OCI-LY3 (cell line): ENCODE measurements around the gene DYNC2LI1.

Experiments
- H2AFZ ChIP-seq: fragments of 200-600, 300-600 bp; shearing (Covaris generic); 2 replicates; pipeline ENCODE4 v1.6.0; 2014; ENCODE audit warnings: antibody characterized with exemption, low read depth, low read length
- H3K27ac ChIP-seq: fragments of 200-600, 300-600 bp; sonication (generic); 2 replicates; pipeline ENCODE4 v1.5.1; 2014; ENCODE audit warnings: mild to moderate bottlenecking, low read length, moderate library complexity, mixed read lengths
- H3K27me3 ChIP-seq: fragments of 200-600, 300-600 bp; sonication (generic); 2 replicates; pipeline ENCODE4 v1.6.1; 2014; ENCODE audit warnings: low read depth, low read length, mixed read lengths
- H3K36me3 ChIP-seq: fragments of 200-600, 300-600 bp; sonication (generic); replicated peaks from 2 replicates; pipeline ENCODE3; 2014; ENCODE audit warnings: low read depth, low read length, mixed read lengths
- H3K4me1 ChIP-seq: fragments of 300-600, 200-600 bp; sonication (generic); 2 replicates; pipeline ENCODE4 v1.6.1; 2014; ENCODE audit warnings: low read length, mixed read lengths
- H3K4me2 ChIP-seq: fragments of 200-600, 300-600 bp; sonication (generic); 2 replicates; pipeline ENCODE4 v1.6.1; 2014; ENCODE audit warnings: low read length, mixed read lengths
- H3K4me3 ChIP-seq: fragments of 300-600, 200-600 bp; sonication (generic); 2 replicates; pipeline ENCODE4 v1.5.1; 2014; ENCODE audit warnings: antibody characterized with exemption, mild to moderate bottlenecking, low read length, moderate library complexity
- H3K79me2 ChIP-seq: fragments of 300-600, 200-600 bp; shearing (Covaris generic); 2 replicates; pipeline ENCODE4 v1.6.1; 2014; ENCODE audit warnings: mild to moderate bottlenecking, low read length, mixed read lengths
- H3K9ac ChIP-seq: fragments of 300-600, 200-600 bp; shearing (Covaris generic); 2 replicates; pipeline ENCODE4 v1.6.0; 2014; ENCODE audit warnings: mild to moderate bottlenecking, low read length, moderate library complexity
- H3K9me3 ChIP-seq: fragments of 200-600, 300-600 bp; shearing (Covaris generic); 2 replicates; pipeline ENCODE4 v1.6.1; 2014; ENCODE audit warnings: low read length, mixed read lengths; ENCODE audit not compliant: insufficient read depth
- H4K20me1 ChIP-seq: fragments of 200-600, 300-600 bp; sonication (generic); 2 replicates; pipeline ENCODE4 v1.6.1; 2016; ENCODE audit warnings: low read length, mixed read lengths; ENCODE audit not compliant: insufficient read depth
- CTCF ChIP-seq: fragments of 200-600, 300-600 bp; sonication (generic); IDR thresholded peaks from 2 replicates; pipeline ENCODE4 v1.5.1; 2014; ENCODE audit warnings: antibody characterized with exemption, low read length, low read depth
- EZH2phosphoT487 ChIP-seq: fragments of 200-600 bp; shearing (Covaris generic); IDR thresholded peaks from 2 replicates; pipeline ENCODE4 v1.6.1; 2018; ENCODE audit warnings: antibody characterized with exemption, mixed run types, low read depth

Gene DYNC2LI1

DNA sequence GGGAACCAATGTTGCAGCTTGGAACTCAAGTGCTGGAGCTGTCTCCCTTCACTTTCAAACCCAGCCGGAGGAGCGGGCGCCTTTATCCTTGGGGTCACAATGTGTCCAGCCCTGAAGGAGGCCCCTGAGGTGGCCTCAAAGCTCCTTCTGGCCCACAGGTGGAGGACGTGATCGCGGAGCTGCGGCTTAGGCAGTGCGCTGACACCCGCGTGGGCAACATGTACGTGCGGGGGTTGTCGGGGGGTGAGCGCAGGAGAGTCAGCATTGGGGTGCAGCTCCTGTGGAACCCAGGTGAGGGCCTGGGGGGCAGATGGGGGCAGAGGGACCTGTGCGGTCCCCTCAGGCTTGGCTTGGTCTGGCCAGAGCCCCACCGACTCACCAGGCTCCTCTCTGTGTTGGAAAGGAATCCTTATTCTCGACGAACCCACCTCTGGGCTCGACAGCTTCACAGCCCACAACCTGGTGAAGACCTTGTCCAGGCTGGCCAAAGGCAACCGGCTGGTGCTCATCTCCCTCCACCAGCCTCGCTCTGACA, 78.4 kb downstream of the DYNC2LI1 start:
- Histone ChIP-seq H3K9ac (no peak overlapping the region), H3K4me3 (no peak overlapping the region), H3K4me2 (no peak overlapping the region), H3K27me3 (peaks cover 22% of the 10 kb centered on the region), H3K4me1 (no peaks in the 10 kb centered on the region), H3K36me3 (no peaks in the 10 kb centered on the region), H3K27ac (no peak overlapping the region), H2AFZ (no peak overlapping the region), H3K79me2 (no peaks in the 10 kb centered on the region), H4K20me1 (no peaks in the 10 kb centered on the region), H3K9me3 (no peaks in the 10 kb centered on the region)
- TF ChIP-seq EZH2phosphoT487 (no peak), CTCF (no peak)

- H3K27ac ChIP-seq, result no peak overlapping the region
- peaks cover 30% of the 10 kb centered on the region for H3K27me3 ChIP-seq
- no peaks in the 10 kb centered on the region for H4K20me1 ChIP-seq
- no peak for TF ChIP-seq CTCF
- TF ChIP-seq EZH2phosphoT487, result no peak
- H2AFZ ChIP-seq, result no peak overlapping the region
- H3K4me2 ChIP-seq, result no peak overlapping the region
- no peak overlapping the region for H3K9ac ChIP-seq
- no peaks in the 10 kb centered on the region for H3K36me3 ChIP-seq
- H3K4me1 ChIP-seq, result no peaks in the 10 kb centered on the region
- H3K9me3 ChIP-seq, result no peaks in the 10 kb centered on the region
- no peak overlapping the region for H3K4me3 ChIP-seq
- no peaks in the 10 kb centered on the region for H3K79me2 ChIP-seq
These were observed 79.6 kb downstream of the DYNC2LI1 start for GRCh38 chr2:43853141-43854081.

DNA sequence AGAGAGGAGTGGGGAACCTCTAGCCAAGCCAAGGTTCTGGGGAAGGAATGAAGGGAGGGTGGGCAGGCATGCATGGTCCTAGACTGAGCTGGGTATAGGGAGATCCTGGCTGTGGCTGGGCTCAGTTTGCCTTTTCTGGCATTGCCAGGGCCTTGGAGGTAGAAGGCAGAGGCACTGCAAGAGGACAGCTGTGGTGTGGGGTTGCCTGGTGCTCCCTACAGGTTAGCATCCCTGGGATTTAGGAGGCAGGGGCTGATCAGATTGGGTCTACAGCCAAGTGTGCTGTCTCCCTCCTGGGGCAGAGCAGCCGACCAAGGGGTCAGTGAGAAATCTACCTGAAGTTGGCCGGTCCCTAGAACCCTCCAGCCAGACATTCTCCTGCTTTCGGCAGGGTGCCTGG, 80.8 kb downstream of the DYNC2LI1 start:
- no peak for TF ChIP-seq EZH2phosphoT487
- TF ChIP-seq CTCF, result no peak
- H3K4me2 ChIP-seq, result no peak overlapping the region
- no peaks in the 10 kb centered on the region for H4K20me1 ChIP-seq
- H3K27me3 ChIP-seq, result peaks cover 31% of the 10 kb centered on the region
- no peak overlapping the region for H3K9ac ChIP-seq
- H3K79me2 ChIP-seq, result no peaks in the 10 kb centered on the region
- no peak overlapping the region for H3K27ac ChIP-seq
- H3K36me3 ChIP-seq, result no peaks in the 10 kb centered on the region
- no peak overlapping the region for H3K4me3 ChIP-seq
- H3K4me1 ChIP-seq, result no peaks in the 10 kb centered on the region
- no peaks in the 10 kb centered on the region for H3K9me3 ChIP-seq
- H2AFZ ChIP-seq, result no peak overlapping the region

DNA sequence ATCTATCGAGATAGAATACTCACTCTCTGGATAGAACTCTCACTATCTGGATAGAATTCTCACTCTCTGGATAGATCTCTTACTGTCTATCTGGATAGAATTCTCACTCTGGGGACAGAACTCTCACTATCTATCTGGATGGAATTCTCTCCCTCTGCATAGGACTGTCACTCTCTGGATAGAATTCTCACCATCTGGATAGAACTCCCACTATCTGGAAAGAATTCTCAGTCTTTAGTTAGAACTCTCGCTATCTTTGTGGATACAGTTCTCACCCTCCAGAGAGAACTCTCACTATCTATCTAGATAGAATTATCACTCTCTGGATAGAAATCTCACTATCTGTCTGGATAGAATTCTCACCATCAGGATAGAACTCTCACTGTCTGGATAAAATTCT, 81.5 kb downstream of the DYNC2LI1 start:
- H3K27ac ChIP-seq, result no peak overlapping the region
- no peak overlapping the region for H3K4me3 ChIP-seq
- H3K4me2 ChIP-seq, result no peak overlapping the region
- no peak overlapping the region for H2AFZ ChIP-seq
- H3K79me2 ChIP-seq, result no peaks in the 10 kb centered on the region
- H3K36me3 ChIP-seq, result no peaks in the 10 kb centered on the region
- H3K4me1 ChIP-seq, result no peaks in the 10 kb centered on the region
- TF ChIP-seq CTCF, result no peak
- TF ChIP-seq EZH2phosphoT487, result no peak
- peaks cover 33% of the 10 kb centered on the region for H3K27me3 ChIP-seq
- no peak overlapping the region for H3K9ac ChIP-seq
- H3K9me3 ChIP-seq, result no peaks in the 10 kb centered on the region
- H4K20me1 ChIP-seq, result no peaks in the 10 kb centered on the region
